CD4-positive, alpha-beta T cell treated with Interleukin-1 beta for 1 hour (primary cell): Measurements from ENCODE around the gene HFE.
A peak's percentile ranks its signal among the peaks of the same experiment; 100 is the strongest.
"Not testable (repeated sequence)": the region's sequence is repeated elsewhere in the genome, so short reads cannot be mapped to it uniquely, and the experiment has no call there.

ENCODE experiments used
- DNase-seq, 2 donors: peaks; one replicate each; pipeline ENCODE4 v3.0.0-alpha.2; 2020 to 2022

The HFE gene

GRCh38 chr6:26059941-26060340 lies 27.3 kb upstream of the HFE start:
- DNase-seq = no peak

- DNase-seq = peak; percentile 47 to 75
These were observed 22.5 kb upstream of the HFE start for GRCh38 chr6:26064619-26065257.

GRCh38 chr6:26065952-26066380 lies 21.3 kb upstream of the HFE start:
- peak; percentile 65 to 80 for DNase-seq

GRCh38 chr6:26067367-26067766 lies 19.9 kb upstream of the HFE start:
- no peak for DNase-seq

GRCh38 chr6:26068036-26068435 lies 19.2 kb upstream of the HFE start:
- DNase-seq = no peak

GRCh38 chr6:26071135-26071534 lies 16.1 kb upstream of the HFE start:
- DNase-seq = no peak

- DNase-seq = no peak
These were observed 12.0 kb upstream of the HFE start for GRCh38 chr6:26075063-26075717.

GRCh38 chr6:26078066-26078465 lies 9.2 kb upstream of the HFE start:
- not testable (repeated sequence) for DNase-seq

GRCh38 chr6:26081096-26081495 lies 6.1 kb upstream of the HFE start:
- DNase-seq = not testable (repeated sequence)

- peak; percentile 14 to 59 for DNase-seq
These were observed 1.0 kb upstream of the HFE start for GRCh38 chr6:26086211-26086610.

- no peak for DNase-seq
These were observed 1.1 kb downstream of the HFE start for GRCh38 chr6:26088344-26088743.

- no peak for DNase-seq
These were observed 2.0 kb downstream of the HFE start for GRCh38 chr6:26089272-26089671.

GRCh38 chr6:26092443-26092842 lies 5.2 kb downstream of the HFE start:
- DNase-seq = no peak

- DNase-seq = no peak
These were observed 6.8 kb downstream of the HFE start for GRCh38 chr6:26094036-26094435.

- DNase-seq = peak; percentile 66 to 78
These were observed 10.1 kb downstream of the HFE start for GRCh38 chr6:26097268-26097875.

GRCh38 chr6:26103141-26103769 lies 16.0 kb downstream of the HFE start:
- no peak for DNase-seq

GRCh38 chr6:26103770-26104456 lies 16.7 kb downstream of the HFE start:
- peak; percentile 93 to 95 for DNase-seq

- peak in 1 of 2 donors; percentile 11 for DNase-seq
These were observed 17.4 kb downstream of the HFE start for GRCh38 chr6:26104457-26105108.

GRCh38 chr6:26105109-26105730 lies 18.0 kb downstream of the HFE start:
- DNase-seq = no peak

GRCh38 chr6:26105842-26106241 lies 18.6 kb downstream of the HFE start:
- DNase-seq = no peak

- no peak for DNase-seq
These were observed 20.7 kb downstream of the HFE start for GRCh38 chr6:26107935-26108334.

- DNase-seq = no peak
These were observed 22.5 kb downstream of the HFE start for GRCh38 chr6:26109772-26110171.
